GM21367 (cell line): Measurements from ENCODE around the gene NACA.
"Not testable (repeated sequence)": the region's sequence is repeated elsewhere in the genome, so short reads cannot be mapped to it uniquely, and the experiment has no call there.

ENCODE experiments used
- ATAC-seq: cut with Tn5 transposase; IDR thresholded peaks from one replicate; pipeline ENCODE4 v1.9.1; 2021; ENCODE audit not compliant: unreplicated experiment

The NACA gene

DNA sequence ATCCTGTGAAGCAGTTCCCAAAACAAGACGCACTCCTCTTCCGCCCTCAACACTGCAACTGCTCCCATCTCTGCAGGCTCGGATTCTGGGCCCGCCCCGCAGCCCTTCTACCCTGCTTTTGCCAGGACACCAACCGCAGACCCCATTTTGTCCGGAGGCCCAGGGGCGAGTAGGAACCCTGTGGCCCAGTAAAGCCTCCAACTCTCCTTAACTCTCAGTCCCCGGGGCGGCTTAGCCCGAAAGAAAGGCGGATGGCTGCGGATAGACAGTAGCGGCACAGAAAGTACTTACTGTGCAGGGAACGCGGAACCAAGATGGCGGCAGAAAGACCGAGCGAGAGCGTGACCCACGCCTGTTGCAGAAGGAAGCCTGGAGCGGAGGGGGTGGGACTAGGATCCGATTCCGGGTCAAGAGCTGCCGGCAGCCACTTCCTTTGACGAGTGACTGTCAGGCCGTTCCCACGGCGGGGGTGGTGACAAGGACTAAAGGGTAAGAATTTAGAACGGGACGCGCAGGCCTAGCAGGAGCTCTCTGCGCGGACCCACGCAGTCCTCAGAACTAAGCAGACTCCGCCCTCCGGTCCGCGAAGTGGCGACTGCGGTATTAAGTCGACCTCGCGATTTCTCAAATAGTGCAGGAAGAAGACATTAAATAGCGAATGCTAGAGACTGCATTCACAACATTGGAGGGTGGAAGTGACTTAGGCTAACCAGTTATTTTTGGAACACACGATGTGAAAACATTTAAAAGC, at the start of gene NACA:
NACA (minus strand) TSS at position 328 of the 751 bp plus-strand sequence. CDS start 778 bp downstream, outside the sequence.
- ATAC-seq = peak; percentile 83

DNA sequence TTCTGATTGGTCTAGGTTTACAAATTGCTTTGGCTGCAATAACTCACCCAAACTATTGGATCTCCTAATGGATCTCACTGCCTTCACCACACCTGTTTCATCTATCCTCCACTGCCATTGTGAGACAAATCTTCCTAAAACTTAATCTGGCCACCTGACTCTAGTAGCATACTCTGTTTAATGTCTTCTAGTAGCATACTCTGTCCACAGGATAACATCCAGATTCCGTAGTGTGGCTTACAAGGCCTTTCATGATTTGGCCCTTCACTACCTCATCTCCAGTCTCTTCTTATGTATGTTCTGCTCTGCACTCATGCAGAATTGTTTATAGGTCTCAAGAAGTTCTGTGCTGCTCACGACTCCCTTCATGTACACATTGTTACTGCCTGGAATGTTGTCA, 48.0 kb upstream of the NACA start:
- no peak for ATAC-seq

GRCh38 chr12:56772625-56773024, 47.5 kb upstream of the NACA start:
- no peak for ATAC-seq

DNA sequence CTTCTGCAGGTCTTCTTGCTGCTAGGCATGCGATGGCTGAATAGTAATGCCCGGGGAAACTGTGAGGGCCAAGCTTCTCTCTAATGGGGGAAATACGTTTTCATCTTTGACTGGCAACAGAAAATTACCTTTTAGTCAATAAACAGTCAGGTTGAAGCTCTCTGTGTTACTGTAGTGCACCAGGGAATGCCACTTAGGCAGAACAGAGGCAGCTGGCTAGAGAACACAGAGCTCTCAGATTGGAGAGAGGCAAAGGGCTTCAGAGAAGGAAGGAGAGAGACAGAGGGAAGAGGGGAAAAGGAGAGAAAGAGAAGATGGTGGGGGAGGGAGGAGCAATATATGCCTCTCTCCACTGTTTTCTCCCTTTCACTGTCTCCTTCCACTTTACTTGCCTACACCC, 44.8 kb upstream of the NACA start:
- no peak for ATAC-seq

- ATAC-seq = no peak
Observed at GRCh38 chr12:56768424-56768823, 43.3 kb upstream of the NACA start.

GRCh38 chr12:56766535-56766934, 41.4 kb upstream of the NACA start:
- peak; percentile 94 for ATAC-seq

GRCh38 chr12:56763753-56764657, 38.9 kb upstream of the NACA start:
- no peak for ATAC-seq

- no peak for ATAC-seq
Observed at GRCh38 chr12:56761812-56762211, 36.7 kb upstream of the NACA start.

- ATAC-seq = no peak
Observed at GRCh38 chr12:56760460-56760859, 35.4 kb upstream of the NACA start.

- no peak for ATAC-seq
Observed at GRCh38 chr12:56759263-56759908, 34.3 kb upstream of the NACA start.

GRCh38 chr12:56758728-56759262, 33.7 kb upstream of the NACA start:
- no peak for ATAC-seq

DNA sequence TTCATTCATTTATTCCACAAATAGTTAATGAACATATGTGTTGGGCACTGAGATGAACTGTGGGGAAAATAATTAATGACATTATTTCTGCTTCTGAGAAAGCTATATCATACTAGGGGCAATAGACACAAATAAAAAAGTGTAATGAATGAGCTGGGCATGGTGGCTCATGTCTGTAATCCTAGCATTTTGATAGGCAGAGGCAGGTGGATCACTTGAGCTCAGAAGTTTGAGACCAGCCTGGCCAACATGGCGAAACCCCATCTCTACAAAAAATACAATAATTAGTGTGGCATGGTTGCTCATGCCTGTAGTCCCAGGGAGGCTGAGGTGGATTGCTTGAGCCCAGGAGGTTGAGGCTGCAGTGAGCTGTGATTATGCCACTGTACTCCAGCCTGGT, 32.9 kb upstream of the NACA start:
- ATAC-seq = not testable (repeated sequence)

GRCh38 chr12:56753566-56753965, 28.5 kb upstream of the NACA start:
- ATAC-seq = no peak

GRCh38 chr12:56751712-56752598, 26.9 kb upstream of the NACA start, which contains the start of gene PRIM1:
PRIM1 (minus strand) TSS chr12:56752323; CDS start chr12:56752298, 25 bp downstream.
- peak; percentile 58 for ATAC-seq

DNA sequence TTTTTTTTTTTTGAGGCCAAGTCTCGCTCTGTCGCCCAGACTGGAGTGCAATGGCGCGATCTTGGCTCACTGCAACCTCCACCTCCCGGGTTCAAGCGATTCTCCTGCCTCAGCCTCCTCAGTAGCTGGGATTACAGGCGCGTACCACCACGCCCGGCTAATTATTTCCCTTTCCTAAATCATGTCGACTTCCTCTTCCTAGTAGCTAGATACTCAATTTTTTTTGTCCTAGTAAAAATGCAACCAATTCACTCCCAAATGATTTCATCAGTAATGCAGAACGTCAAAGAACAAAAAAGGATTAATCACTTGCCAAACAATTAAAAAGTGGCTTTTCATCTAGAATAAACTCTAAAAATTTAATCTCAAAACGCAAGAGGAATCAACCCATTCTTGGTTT, 25.5 kb upstream of the NACA start:
- ATAC-seq = not testable (repeated sequence)

DNA sequence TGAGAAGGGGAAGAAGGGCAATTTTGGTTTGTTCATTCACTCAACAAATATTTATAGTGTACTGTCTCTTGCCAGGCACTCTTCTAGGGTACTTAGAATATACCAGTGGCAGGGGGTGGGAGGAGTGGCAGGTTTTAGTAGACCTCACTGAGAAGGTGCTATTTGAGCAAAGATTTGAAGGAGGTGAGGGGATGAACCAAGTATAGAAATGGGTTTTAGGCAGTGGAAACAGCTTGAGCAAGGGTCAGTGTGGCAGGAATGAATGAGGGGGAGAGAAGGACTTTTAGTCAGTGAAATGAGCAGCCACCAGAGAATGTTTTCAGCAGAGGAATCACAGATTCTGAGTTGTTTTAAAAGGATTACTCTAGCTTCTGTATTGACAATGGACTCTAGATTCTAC, 24.8 kb upstream of the NACA start:
- no peak for ATAC-seq

DNA sequence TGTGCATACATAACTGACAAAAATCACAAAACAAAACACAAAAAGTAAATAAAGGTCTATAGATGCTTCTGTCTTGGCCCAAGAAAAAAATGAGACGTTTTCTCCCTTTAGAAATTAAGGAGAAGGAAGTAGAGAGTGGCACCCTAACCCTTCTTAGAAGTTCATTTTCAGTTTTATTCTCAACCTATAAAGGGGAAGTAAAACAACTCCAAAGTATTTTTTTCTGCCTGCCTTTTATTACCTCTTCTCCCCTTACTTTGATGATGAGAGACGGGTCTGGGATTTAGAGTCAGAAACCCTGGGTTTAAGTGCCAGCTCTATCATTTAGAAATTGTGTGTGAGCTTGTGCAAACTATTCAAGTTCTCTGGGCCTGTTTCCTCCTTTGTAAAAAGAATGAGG, 24.3 kb upstream of the NACA start:
- no peak for ATAC-seq

- no peak for ATAC-seq
Observed at GRCh38 chr12:56728139-56728861, 3.2 kb upstream of the NACA start.

- not testable (repeated sequence) for ATAC-seq
Observed at GRCh38 chr12:56726196-56726675, 1.1 kb upstream of the NACA start.
